ENCODE results near the gene MFNG.

MFNG gene

DNA sequence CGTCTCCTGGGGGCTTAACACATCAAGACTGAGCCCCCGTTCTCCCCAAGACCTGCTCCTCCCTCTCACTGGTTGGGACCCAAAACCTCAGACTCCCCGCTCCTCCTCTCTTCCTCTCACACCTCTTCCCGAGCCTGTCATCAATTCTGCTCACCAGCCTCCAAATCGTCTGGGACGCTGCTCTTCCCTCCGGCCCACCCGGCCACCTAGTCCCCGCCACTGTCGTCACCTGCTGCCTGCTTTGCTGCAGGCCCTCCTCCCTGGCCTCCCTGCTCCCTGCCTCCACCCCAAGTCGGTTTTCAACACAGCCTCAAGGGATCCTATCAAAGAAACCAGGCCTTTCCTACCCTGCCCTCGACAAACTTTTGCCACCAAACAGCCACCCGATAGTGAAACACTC is 3.1 kb downstream of the MFNG start:
- Histone ChIP-seq H3K9me3 (ENCODE audit: control insufficient read depth in 2 of 2, low read length in 2 of 2) (no peaks in the 10 kb centered on the region), H3K27me3 (ENCODE audit: control insufficient read depth in 1 of 2, insufficient read depth in 2 of 2, low read length in 2 of 2) (peaks cover 23 to 28% of the 10 kb centered on the region in 2 donors), H3K9ac (ENCODE audit: low read length in 2 of 2) (no peak overlapping the region), H3K4me3 (ENCODE audit: low read length in 2 of 2) (no peak overlapping the region), H3K27ac (ENCODE audit: low read length) (no peak overlapping the region), H3K4me1 (ENCODE audit: control insufficient read depth, insufficient read depth, low read length) (peaks cover 4% of the 10 kb centered on the region), H3K36me3 (ENCODE audit: control insufficient read depth in 2 of 2, insufficient read depth in 2 of 2, low read length in 2 of 2) (no peaks in the 10 kb centered on the region)

DNA sequence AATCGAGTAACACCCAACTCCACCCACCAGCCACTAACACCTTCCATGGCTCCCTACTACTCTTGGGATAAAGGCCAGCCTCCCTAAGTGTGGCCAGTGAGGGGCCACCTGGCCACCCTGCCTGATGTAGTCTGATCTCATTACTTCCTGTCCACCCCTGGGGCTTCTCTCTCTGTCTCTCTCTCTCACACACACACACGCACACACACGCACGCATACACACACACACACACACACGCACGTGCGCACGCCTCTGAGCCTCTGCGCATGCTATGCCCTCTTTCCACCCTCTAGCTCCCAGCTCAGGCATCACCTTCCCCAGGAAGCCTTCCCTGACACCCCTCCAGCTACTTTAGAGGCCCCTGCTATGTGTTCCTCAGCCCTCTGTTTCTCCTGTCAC is 3.9 kb downstream of the MFNG start:
- H3K36me3 ChIP-seq (ENCODE audit: control insufficient read depth in 2 of 2, insufficient read depth in 2 of 2, low read length in 2 of 2) = no peaks in the 10 kb centered on the region
- H3K27me3 ChIP-seq (ENCODE audit: control insufficient read depth in 1 of 2, insufficient read depth in 2 of 2, low read length in 2 of 2) = peaks cover 26 to 30% of the 10 kb centered on the region in 2 donors

DNA sequence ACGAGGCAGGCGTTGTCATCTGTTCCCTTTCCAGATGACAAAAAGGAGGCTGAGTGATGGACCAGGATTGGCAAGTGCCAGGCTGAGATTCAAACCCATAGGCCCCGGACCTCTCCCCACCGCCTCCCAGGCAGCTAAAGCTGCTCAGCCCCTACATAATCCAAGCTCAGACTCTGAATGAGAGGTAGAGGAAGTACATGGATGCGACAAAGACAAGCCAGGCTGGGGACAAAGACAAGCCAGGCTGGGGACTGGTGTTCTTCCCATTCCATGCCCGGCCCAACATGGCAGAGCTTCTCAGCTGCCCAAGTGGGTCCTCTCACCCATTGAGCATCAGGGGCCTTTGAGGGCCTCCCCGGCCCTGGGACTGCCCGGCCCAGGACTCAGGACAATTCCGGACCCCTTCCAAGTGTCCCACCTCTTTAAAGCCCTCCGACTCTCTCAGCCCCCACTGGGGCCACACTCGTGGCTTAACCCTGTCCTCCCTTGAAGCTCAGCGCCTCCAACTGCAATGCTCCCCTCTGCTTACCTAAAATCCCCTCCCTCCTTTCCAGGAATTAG is 4.8 kb downstream of the MFNG start:
- Histone ChIP-seq H3K9ac (ENCODE audit: low read length in 2 of 2) (no peak overlapping the region), H3K9me3 (ENCODE audit: control insufficient read depth in 2 of 2, low read length in 2 of 2) (no peaks in the 10 kb centered on the region), H3K27ac (ENCODE audit: low read length) (no peak overlapping the region), H3K4me1 (ENCODE audit: control insufficient read depth, insufficient read depth, low read length) (peaks cover 4% of the 10 kb centered on the region), H3K27me3 (ENCODE audit: control insufficient read depth in 1 of 2, insufficient read depth in 2 of 2, low read length in 2 of 2) (peaks cover 21 to 27% of the 10 kb centered on the region in 2 donors), H3K36me3 (ENCODE audit: control insufficient read depth in 2 of 2, insufficient read depth in 2 of 2, low read length in 2 of 2) (no peaks in the 10 kb centered on the region), H3K4me3 (ENCODE audit: low read length in 2 of 2) (no peak overlapping the region)

More for the DNA sequence above, 3.9 kb downstream of the MFNG start:
- Histone ChIP-seq H3K9ac (ENCODE audit: low read length in 2 of 2) (no peak overlapping the region), H3K4me1 (ENCODE audit: control insufficient read depth, insufficient read depth, low read length) (peaks cover 4% of the 10 kb centered on the region), H3K9me3 (ENCODE audit: control insufficient read depth in 2 of 2, low read length in 2 of 2) (no peaks in the 10 kb centered on the region), H3K4me3 (ENCODE audit: low read length in 2 of 2) (no peak overlapping the region), H3K27ac (ENCODE audit: low read length) (no peak overlapping the region)

DNA sequence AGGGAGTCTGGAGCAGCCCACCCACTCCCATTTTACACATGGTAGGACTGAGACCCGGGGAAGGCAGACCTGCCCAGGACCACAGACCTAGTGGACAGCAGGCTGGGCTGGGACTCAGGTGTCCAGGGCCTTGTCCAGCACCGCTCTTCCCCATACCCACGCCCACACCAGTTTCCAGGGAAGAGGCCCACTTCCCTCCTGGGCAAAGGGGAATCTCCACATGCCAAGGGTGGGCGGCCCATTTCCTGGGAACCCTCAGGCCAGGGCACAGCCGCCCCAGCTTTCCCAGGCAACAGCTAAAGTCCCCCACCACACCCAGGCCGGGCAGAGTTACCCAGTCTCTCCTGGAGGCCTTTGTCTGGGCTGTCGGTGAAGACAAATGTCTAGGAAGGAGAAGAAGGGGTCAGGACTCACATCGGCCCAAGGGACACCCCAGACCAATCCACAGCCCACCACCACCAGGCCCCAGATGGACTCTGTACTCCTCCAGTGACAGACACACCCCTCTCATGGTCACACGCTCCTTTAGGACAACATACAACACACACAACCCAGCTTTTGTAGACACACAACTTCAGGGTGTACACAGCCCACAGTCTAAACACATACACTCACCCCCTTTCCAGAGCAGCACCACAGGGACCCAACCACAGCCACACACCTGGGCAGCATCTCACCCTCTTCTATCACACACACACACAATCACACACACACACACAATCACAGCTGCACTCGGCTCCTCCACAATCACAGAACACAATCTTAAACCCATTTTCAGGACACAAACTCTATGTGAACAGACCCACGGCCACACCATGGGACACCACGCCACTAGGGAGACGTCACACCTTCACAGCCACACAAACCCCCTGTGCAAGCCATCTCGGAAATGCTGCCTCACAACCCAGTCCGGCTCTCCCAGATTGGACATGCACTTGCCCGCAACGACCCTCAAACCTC is 5.5 kb downstream of the MFNG start:
- Histone ChIP-seq H3K27ac (ENCODE audit: low read length) (no peak overlapping the region), H3K9me3 (ENCODE audit: control insufficient read depth in 2 of 2, low read length in 2 of 2) (no peaks in the 10 kb centered on the region), H3K4me1 (ENCODE audit: control insufficient read depth, insufficient read depth, low read length) (no peaks in the 10 kb centered on the region), H3K9ac (ENCODE audit: low read length in 2 of 2) (no peak overlapping the region), H3K4me3 (ENCODE audit: low read length in 2 of 2) (no peak overlapping the region), H3K27me3 (ENCODE audit: control insufficient read depth in 1 of 2, insufficient read depth in 2 of 2, low read length in 2 of 2) (peaks cover 19 to 21% of the 10 kb centered on the region in 2 donors), H3K36me3 (ENCODE audit: control insufficient read depth in 2 of 2, insufficient read depth in 2 of 2, low read length in 2 of 2) (no peaks in the 10 kb centered on the region)

DNA sequence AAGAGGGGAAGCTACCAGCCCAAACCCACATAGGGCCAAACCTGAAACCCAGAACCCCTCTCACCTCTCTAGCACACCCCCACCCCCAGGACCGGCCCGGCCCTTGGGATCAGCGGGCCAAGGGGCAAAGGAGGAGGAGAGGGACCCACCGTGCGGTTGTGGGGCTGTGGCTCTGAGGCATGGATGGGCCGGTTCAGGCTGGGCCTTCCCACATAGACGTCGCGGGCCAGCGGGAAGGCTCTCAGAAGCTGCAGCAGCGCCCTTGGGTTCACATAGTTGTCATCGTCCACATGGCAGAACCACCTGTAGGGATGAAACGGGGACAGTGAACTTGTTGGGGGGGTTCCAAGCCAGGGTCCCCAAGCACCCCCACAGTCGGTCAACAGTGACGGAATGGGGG is 7.0 kb downstream of the MFNG start:
- no peaks in the 10 kb centered on the region for H3K9me3 ChIP-seq (ENCODE audit: control insufficient read depth in 2 of 2, low read length in 2 of 2)
- H3K9ac ChIP-seq (ENCODE audit: low read length in 2 of 2) = no peak overlapping the region
- H3K27ac ChIP-seq (ENCODE audit: low read length) = no peak overlapping the region
- no peaks in the 10 kb centered on the region for H3K36me3 ChIP-seq (ENCODE audit: control insufficient read depth in 2 of 2, insufficient read depth in 2 of 2, low read length in 2 of 2)
- no peaks in the 10 kb centered on the region for H3K4me1 ChIP-seq (ENCODE audit: control insufficient read depth, insufficient read depth, low read length)
- H3K4me3 ChIP-seq (ENCODE audit: low read length in 2 of 2) = no peak overlapping the region
- peaks cover 12 to 14% of the 10 kb centered on the region in 2 donors for H3K27me3 ChIP-seq (ENCODE audit: control insufficient read depth in 1 of 2, insufficient read depth in 2 of 2, low read length in 2 of 2)

DNA sequence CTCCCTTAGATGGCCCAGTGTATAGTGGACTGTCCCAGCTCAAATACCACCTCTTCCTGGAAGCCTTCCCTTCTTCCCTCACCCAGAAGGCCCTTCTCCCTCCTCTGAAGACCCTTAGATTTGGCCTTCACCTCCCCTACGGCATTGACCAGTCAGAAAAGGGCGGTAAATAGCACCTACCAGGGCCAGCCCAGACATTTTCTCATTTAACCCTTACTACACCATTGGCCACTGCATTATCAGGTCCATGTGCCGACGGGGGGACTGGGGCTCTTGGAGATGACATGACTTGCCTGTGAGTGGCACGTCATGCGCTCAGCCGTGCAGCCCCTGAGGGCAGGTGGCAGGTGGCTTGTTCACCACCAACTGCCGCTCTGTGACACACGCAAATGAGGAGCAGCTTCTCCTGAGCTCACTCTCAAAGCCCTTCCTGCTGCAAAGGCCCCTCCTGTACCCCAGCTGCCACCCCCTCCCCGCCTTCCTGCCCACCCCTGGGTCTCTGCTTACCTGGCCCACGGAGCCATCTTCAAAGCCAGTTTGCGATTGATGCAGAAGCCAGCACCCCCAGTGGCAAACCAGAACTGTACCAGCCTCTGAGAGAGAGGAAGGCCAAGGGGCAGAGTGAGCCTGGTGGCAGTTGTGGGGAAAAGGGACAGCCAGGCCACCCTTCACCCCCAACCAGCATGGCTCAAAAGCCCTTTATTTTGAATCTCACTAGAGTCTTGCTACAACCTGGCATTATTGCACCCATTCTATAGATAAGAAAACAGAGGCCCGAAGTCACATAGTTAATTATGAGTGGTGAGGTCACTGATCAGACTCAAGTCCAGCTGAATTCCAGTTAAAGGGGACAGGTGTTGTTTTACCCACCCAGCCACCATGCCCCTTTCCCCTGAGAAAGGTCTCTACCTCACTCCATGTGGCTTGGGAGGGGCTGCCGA is 9.5 kb downstream of the MFNG start:
- H3K27ac ChIP-seq (ENCODE audit: low read length) = no peak overlapping the region
- H3K4me3 ChIP-seq (ENCODE audit: low read length in 2 of 2) = no peak overlapping the region
- H3K27me3 ChIP-seq (ENCODE audit: control insufficient read depth in 1 of 2, insufficient read depth in 2 of 2, low read length in 2 of 2) = peaks cover 22 to 24% of the 10 kb centered on the region in 2 donors
- no peaks in the 10 kb centered on the region for H3K9me3 ChIP-seq (ENCODE audit: control insufficient read depth in 2 of 2, low read length in 2 of 2)
- H3K36me3 ChIP-seq (ENCODE audit: control insufficient read depth in 2 of 2, insufficient read depth in 2 of 2, low read length in 2 of 2) = no peaks in the 10 kb centered on the region
- H3K4me1 ChIP-seq (ENCODE audit: control insufficient read depth, insufficient read depth, low read length) = no peaks in the 10 kb centered on the region
- H3K9ac ChIP-seq (ENCODE audit: low read length in 2 of 2) = no peak overlapping the region

DNA sequence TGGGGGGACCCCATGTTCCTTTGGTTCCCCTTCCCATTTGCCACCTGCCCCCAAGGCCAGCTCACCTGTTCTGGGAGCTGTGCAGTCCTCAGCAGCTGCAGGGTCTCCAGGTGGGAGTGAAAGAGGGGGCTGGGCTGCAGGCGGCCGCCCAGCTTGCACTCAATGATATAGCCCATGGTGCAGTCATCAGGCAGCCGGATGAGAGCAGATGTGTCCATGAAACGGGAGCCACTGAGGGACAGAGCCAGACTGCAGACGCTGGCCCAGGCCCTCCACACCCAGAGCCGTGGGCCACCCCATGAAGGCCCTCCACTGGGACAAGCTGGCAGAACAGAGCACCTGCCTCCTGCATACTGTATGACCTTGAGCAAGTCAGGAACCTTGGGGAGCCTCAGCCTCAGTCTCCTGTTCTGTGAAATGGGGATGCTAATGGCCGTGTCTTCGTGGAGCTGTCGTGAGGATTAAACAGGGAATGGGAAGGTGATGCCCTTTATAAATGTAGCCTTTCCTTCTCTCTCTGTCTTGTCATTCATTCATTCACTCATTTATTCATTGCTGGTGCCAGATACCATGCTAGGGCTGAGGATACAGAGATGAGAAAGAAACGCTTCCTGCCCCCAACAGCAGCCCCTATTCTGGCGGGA is 11.6 kb downstream of the MFNG start:
- Histone ChIP-seq H3K27ac (ENCODE audit: low read length) (no peak overlapping the region), H3K4me1 (ENCODE audit: control insufficient read depth, insufficient read depth, low read length) (no peaks in the 10 kb centered on the region), H3K9ac (ENCODE audit: low read length in 2 of 2) (no peak overlapping the region), H3K36me3 (ENCODE audit: control insufficient read depth in 2 of 2, insufficient read depth in 2 of 2, low read length in 2 of 2) (no peaks in the 10 kb centered on the region), H3K4me3 (ENCODE audit: low read length in 2 of 2) (no peak overlapping the region), H3K9me3 (ENCODE audit: control insufficient read depth in 2 of 2, low read length in 2 of 2) (no peaks in the 10 kb centered on the region), H3K27me3 (ENCODE audit: control insufficient read depth in 1 of 2, insufficient read depth in 2 of 2, low read length in 2 of 2) (peaks cover 17 to 27% of the 10 kb centered on the region in 2 donors)

DNA sequence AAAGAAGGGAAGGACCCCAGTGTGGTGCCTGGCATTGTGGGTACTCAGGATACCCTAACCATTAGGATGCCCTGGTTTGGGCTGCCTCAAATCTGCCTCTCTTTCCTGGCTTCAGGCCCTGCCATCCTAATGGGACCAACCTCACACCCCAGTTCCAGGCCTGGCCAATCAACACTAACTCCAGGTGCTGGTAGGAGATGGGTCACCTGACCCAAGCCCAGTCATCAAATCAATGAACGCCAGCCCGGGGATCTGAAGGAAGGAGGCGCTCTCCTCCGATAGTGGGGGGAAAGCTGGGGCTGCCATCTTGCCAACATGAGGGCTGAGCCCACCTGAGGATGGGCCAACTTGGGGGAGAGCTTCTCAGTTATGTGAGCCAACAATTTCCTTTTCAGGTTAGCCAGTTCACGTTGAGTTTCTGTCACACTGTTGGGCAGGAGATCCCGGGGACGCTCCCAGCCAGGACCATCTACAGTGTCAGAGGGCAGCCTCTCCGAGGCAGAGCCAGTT is 12.7 kb downstream of the MFNG start:
- Histone ChIP-seq H3K9ac (ENCODE audit: low read length in 2 of 2) (no peak overlapping the region), H3K36me3 (ENCODE audit: control insufficient read depth in 2 of 2, insufficient read depth in 2 of 2, low read length in 2 of 2) (no peaks in the 10 kb centered on the region), H3K4me1 (ENCODE audit: control insufficient read depth, insufficient read depth, low read length) (no peaks in the 10 kb centered on the region), H3K9me3 (ENCODE audit: control insufficient read depth in 2 of 2, low read length in 2 of 2) (no peaks in the 10 kb centered on the region), H3K27me3 (ENCODE audit: control insufficient read depth in 1 of 2, insufficient read depth in 2 of 2, low read length in 2 of 2) (peaks cover 13 to 27% of the 10 kb centered on the region in 2 donors), H3K27ac (ENCODE audit: low read length) (no peak overlapping the region), H3K4me3 (ENCODE audit: low read length in 2 of 2) (no peak overlapping the region)

DNA sequence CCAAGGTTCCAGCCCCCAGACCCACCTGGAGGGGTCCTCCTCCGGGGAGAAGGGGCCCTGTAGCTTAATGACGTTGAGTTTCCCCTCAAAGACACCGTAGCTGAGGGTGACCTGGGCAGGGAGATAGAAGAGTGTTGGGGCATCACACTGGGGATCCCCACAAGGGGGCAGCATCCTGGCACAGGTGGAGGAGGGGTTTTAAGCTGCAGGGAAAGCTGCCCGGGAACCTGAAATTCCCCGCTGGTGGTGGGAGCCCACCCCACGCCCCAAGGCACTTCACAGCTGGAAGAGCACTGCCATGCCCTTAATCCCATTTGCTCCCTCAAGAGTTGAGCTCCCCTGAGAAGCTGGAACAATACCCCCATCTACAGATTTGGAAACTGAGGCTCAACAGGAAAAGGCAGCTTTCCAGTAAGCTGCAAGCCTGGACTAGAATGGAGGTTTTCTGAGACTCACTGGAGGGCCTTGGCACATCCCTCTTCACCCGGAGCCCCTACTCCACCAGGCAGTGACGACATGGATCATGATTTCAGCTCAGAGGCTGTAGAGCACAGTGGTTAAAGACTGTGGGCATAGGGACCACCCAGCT is 13.7 kb downstream of the MFNG start:
- H3K4me3 ChIP-seq (ENCODE audit: low read length in 2 of 2) = no peak overlapping the region
- H3K9me3 ChIP-seq (ENCODE audit: control insufficient read depth in 2 of 2, low read length in 2 of 2) = no peaks in the 10 kb centered on the region
- peaks cover 11 to 27% of the 10 kb centered on the region in 2 donors for H3K27me3 ChIP-seq (ENCODE audit: control insufficient read depth in 1 of 2, insufficient read depth in 2 of 2, low read length in 2 of 2)
- H3K4me1 ChIP-seq (ENCODE audit: control insufficient read depth, insufficient read depth, low read length) = no peaks in the 10 kb centered on the region
- no peaks in the 10 kb centered on the region for H3K36me3 ChIP-seq (ENCODE audit: control insufficient read depth in 2 of 2, insufficient read depth in 2 of 2, low read length in 2 of 2)
- H3K27ac ChIP-seq (ENCODE audit: low read length) = no peak overlapping the region
- H3K9ac ChIP-seq (ENCODE audit: low read length in 2 of 2) = no peak overlapping the region
